ENCODE measurements around the gene ZFHX2. TPM values are rescaled to one million over a fixed set of nuclear protein-coding genes. Genes with fewer than 3 reads are reported as not detected.

ZFHX2 gene
- total RNA-seq, 1 donor: 0.36 TPM

DNA sequence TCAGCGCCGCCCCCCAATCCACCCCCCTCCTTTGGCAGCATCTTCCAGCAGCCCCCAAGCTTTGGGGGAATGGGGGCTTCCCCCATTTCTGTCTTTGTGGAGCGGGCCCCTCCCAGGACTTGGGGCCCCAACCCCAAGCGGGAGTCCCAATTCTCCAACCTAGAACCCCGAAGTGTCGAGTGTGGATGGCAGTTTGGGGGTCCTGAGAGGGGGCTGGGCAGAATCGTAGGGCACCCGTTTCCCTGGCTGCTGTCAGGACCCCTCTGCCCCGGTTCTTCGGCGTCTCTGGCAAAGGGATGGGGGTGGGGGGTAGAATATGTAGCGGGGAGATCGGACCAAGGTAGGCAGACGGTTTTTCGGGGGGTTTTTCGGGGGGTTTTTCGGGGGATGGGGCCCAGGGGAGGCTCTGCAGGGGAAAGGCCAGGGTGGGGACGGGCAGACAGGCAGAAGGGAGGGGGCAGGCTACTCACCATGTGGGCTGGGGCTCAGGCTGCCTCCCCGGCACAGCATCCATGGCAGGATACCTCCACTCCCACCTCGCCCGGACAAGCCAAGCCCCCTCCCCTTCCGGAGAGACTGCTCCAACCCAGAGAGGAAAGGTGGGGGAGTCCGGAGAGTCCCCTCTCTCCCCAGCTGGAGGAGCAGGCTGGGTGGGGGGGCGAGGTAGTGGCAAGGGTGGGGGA, 26.3 kb upstream of the ZFHX2 start:
- DNase-seq (ENCODE audit: low read depth): no peak
- H3K4me3 ChIP-seq (ENCODE audit: low read depth, low read length): no peak overlapping the region
- TF ChIP-seq CTCF (IDR thresholded peaks at IDR 0.05; ENCODE audit: insufficient read depth, low read length): no peak

DNA sequence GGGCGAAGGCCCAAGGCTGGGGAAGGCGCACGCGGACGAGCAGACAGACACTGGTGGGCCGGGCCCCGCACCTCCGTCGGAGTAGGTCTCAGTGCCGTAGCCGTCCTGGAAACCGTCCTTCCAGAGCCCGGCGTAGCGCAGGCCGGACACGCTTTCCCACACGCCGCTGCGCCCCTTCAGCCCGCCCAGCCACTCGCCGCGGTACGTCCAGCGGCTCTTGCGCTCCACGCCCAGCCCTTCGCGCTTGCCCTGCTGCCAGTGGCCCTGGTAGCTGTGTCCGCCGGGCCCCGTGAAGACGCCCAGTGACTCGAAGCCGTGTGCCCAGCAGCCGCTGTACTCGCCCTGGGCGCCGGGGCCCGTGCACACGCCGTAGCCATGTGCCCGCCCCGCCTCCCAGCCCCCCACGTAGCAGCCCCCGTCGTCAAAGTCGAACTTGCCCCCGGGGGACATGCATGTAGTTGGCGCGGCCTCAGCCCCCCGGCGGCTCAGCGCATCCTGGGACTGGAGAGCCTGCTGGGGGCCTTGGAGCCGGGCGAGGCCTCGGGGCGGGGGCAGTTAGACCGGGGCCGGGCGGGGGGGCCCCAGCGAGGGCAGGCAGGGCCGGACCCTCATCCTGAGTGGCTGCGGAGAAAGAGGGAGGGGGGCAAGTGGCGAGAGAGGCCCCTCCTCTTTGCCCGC, 25.6 kb upstream of the ZFHX2 start:
- H3K4me3 ChIP-seq (ENCODE audit: low read depth, low read length): no peak overlapping the region
- TF ChIP-seq CTCF (IDR thresholded peaks at IDR 0.05; ENCODE audit: insufficient read depth, low read length): no peak
- DNase-seq (ENCODE audit: low read depth): no peak

DNA sequence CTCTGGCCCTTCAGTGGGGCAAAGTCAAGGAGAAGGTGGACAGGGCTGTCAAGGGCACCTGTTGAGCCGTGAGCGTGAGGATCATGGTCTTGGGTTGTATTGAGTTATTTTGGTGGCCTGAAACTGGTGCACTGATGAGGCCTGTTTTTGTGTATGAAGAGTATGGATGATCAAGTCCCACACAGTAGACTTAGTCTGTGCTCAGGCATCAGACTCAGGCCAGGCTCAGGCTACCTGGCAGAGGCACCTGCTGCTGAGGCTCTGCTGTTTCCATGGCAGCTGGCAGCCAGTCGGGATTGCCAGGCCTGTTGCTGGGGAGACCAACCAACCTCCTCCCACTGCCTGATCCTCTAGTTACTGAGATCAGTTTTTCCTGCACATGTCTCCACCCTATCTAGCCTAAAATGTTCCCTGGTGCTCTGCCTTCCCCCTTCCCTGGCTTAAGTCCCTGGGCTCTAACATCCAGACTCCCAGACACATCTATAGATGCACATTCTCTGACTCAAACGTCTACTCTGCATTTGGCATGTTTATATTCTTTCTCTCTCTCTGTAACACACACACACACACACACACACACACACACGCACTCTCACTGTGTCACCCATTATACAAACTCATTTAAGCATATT, 21.9 kb upstream of the ZFHX2 start:
- no peak overlapping the region for H3K4me3 ChIP-seq (ENCODE audit: low read depth, low read length)
- no peak for TF ChIP-seq CTCF (IDR thresholded peaks at IDR 0.05; ENCODE audit: insufficient read depth, low read length)
- DNase-seq (ENCODE audit: low read depth): no peak

- no peak overlapping the region for H3K4me3 ChIP-seq (ENCODE audit: low read depth, low read length)
- DNase-seq (ENCODE audit: low read depth): no peak
- no peak for TF ChIP-seq CTCF (IDR thresholded peaks at IDR 0.05; ENCODE audit: insufficient read depth, low read length)
These were observed 21.3 kb upstream of the ZFHX2 start for GRCh38 chr14:23572836-23573235.

GRCh38 chr14:23572524-23572828, 20.9 kb upstream of the ZFHX2 start:
- no peak overlapping the region for H3K4me3 ChIP-seq (ENCODE audit: low read depth, low read length)
- DNase-seq (ENCODE audit: low read depth): no peak
- no peak for TF ChIP-seq CTCF (IDR thresholded peaks at IDR 0.05; ENCODE audit: insufficient read depth, low read length)

DNA sequence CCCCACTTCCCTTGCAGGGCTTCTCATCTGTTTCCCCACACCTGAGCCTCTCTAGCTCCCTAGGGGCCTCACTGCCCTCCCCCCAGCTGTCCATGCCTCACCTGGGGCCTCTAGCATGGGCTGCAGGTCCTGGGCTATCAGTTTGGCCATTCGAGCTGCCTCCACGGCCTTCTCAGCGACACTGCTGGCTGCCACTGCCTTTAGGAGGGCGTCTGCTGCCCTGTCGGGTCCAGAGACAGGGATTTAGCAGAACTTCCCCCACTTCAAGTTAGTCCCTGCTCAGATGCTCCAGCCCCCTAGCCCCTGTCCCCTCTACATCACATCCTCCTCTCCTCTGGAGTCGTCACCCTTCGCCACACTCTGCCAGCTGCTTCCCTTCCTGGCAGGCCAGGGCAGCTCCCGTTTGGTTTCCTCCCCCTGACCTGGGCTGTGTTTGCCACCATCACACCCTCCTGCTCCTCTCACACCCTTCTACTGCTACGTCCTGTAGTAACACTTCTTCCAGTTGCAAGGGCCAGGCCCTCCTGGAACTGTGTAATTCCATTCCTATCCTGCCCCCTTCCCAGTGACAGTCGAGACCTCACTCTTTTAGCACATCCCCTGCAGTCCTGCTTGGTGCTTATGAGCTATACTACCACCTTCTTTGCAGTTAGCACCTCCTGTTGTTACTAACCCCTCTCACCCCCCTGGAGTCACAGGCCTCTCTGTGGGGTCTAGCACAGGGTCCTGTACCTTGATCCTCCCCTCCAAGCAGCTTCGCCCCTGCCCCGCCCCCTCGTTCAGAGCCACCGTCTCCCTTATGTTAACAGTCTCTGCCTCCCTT, 20.3 kb upstream of the ZFHX2 start:
- no peak for TF ChIP-seq CTCF (IDR thresholded peaks at IDR 0.05; ENCODE audit: insufficient read depth, low read length)
- no peak overlapping the region for H3K4me3 ChIP-seq (ENCODE audit: low read depth, low read length)
- no peak for DNase-seq (ENCODE audit: low read depth)

All from fibroblast of the aortic adventitia (primary cell).